Smooth muscle cell (in vitro differentiated cells): ENCODE measurements around the gene SLC27A3. TPM values are rescaled to one million over a fixed set of nuclear protein-coding genes. Genes with fewer than 3 reads are reported as not detected.

Experiments
- DNase-seq: peaks from one replicate; lab custom pipeline; 2025; ENCODE audit not compliant: unreplicated experiment; lab: John Stamatoyannopoulos, UW
- H2AFZ ChIP-seq: fragments of 200-600 bp; sonication (generic); 2 replicates; pipeline ENCODE4 v1.6.0; 2016; ENCODE audit warnings: antibody characterized with exemption, low read depth, mild to moderate bottlenecking
- H3F3A ChIP-seq: fragments of 200-600 bp; sonication (generic); 2 replicates; pipeline ENCODE4 v1.6.0; 2017; ENCODE audit warnings: antibody characterized with exemption, low read depth
- H3K27ac ChIP-seq: fragments of 200-600 bp; sonication (generic); 2 replicates; pipeline ENCODE4 v1.5.1; 2016; ENCODE audit warnings: low read depth, mild to moderate bottlenecking
- H3K27me3 ChIP-seq: fragments of 200-600 bp; sonication (generic); 2 replicates; pipeline ENCODE4 v1.6.1; 2016; ENCODE audit warnings: low read depth, mild to moderate bottlenecking
- H3K36me3 ChIP-seq: fragments of 200-600 bp; sonication (generic); 2 replicates; pipeline ENCODE4 v1.5.1; 2016; ENCODE audit warnings: low read depth
- H3K4me1 ChIP-seq: fragments of 200-600 bp; sonication (generic); 2 replicates; pipeline ENCODE4 v1.5.1; 2016; ENCODE audit warnings: low read depth
- H3K4me2 ChIP-seq: fragments of 200-600 bp; sonication (generic); 2 replicates; pipeline ENCODE4 v1.6.0; 2016; ENCODE audit warnings: mild to moderate bottlenecking
- H3K4me3 ChIP-seq: fragments of 200-600 bp; sonication (generic); 2 replicates; pipeline ENCODE4 v1.5.1; 2016; ENCODE audit warnings: mild to moderate bottlenecking
- H3K79me2 ChIP-seq: fragments of 200-600 bp; sonication (generic); 2 replicates; pipeline ENCODE4 v1.6.0; 2016; ENCODE audit warnings: low read depth, mild to moderate bottlenecking
- H3K9ac ChIP-seq: fragments of 200-600 bp; sonication (generic); 2 replicates; pipeline ENCODE4 v1.6.0; 2016; ENCODE audit warnings: low read depth
- H3K9me3 ChIP-seq: fragments of 200-600 bp; sonication (generic); replicated peaks from 2 replicates; pipeline ENCODE4 v1.5.1; 2016; ENCODE audit warnings: low read depth
- H4K20me1 ChIP-seq: fragments of 200-600 bp; sonication (generic); 2 replicates; pipeline ENCODE4 v1.6.0; 2016; ENCODE audit warnings: low read depth
- CTCF ChIP-seq: fragments of 200-600 bp; sonication (generic); IDR thresholded peaks from 2 replicates; pipeline ENCODE4 v1.5.1; 2017; ENCODE audit warnings: borderline replicate concordance, mild to moderate bottlenecking, antibody characterized with exemption; ENCODE audit not compliant: insufficient read depth, poor library complexity, severe bottlenecking
- WGBS: methylation state at CpG from one replicate; pipeline ENCODE4 v1.1.7; 2016; ENCODE audit warnings: low lambda C conversion rate; 5-methylcytosine and 5-hydroxymethylcytosine counted together
- polyA plus RNA-seq: library from polyadenylated mRNA; unstranded; fragments of >200 nt; fragmentation: Nextera tagmentation; extraction: Ambion mirVana; gene quantifications from 2 replicates; pipeline ENCODE4 v1.2.1, GENCODE V29; 2016
- total RNA-seq: library from RNA; depleted of rRNA; stranded (reverse); fragments of >200 nt; gene quantifications from 2 replicates; pipeline ENCODE4 v1.2.3, GENCODE V29; 2014

The SLC27A3 gene
- total and polyA plus RNA-seq, 2 experiments from 2014 or later = 21.3 to 41.0 TPM

GRCh38 chr1:153752072-153752471, 23.1 kb upstream of the SLC27A3 start:
- Histone ChIP-seq H3K36me3 (no peaks in the 10 kb centered on the region), H3K4me1 (no peaks in the 10 kb centered on the region), H3K4me3 (no peak overlapping the region), H3K4me2 (no peak overlapping the region), H3K27me3 (no peaks in the 10 kb centered on the region), H3K79me2 (no peaks in the 10 kb centered on the region), H3K9ac (no peak overlapping the region), H4K20me1 (no peaks in the 10 kb centered on the region), H3F3A (no peaks in the 10 kb centered on the region), H2AFZ (no peak overlapping the region), H3K9me3 (no peaks in the 10 kb centered on the region), H3K27ac (no peak overlapping the region)
- DNase-seq = no peak
- 92% methylated on average over 2 of the region's 2 CpGs for WGBS
- TF ChIP-seq CTCF = no peak

GRCh38 chr1:153752571-153753195, 22.5 kb upstream of the SLC27A3 start:
- Histone ChIP-seq H3K4me2 (no peak overlapping the region), H3K36me3 (no peaks in the 10 kb centered on the region), H3K79me2 (no peaks in the 10 kb centered on the region), H3F3A (no peaks in the 10 kb centered on the region), H3K27me3 (no peaks in the 10 kb centered on the region), H3K27ac (no peak overlapping the region), H3K9ac (no peak overlapping the region), H3K4me1 (no peaks in the 10 kb centered on the region), H2AFZ (no peak overlapping the region), H3K4me3 (no peak overlapping the region), H3K9me3 (no peaks in the 10 kb centered on the region), H4K20me1 (no peaks in the 10 kb centered on the region)
- DNase-seq = no peak
- TF ChIP-seq CTCF = no peak
- 93% methylated on average over 8 of the region's 8 CpGs for WGBS

GRCh38 chr1:153754266-153754665, 20.9 kb upstream of the SLC27A3 start:
- Histone ChIP-seq H3K27me3 (no peaks in the 10 kb centered on the region), H2AFZ (no peak overlapping the region), H3K27ac (no peak overlapping the region), H3K4me3 (no peak overlapping the region), H4K20me1 (no peaks in the 10 kb centered on the region), H3K79me2 (no peaks in the 10 kb centered on the region), H3K4me2 (no peak overlapping the region), H3K9me3 (no peaks in the 10 kb centered on the region), H3K36me3 (no peaks in the 10 kb centered on the region), H3F3A (no peaks in the 10 kb centered on the region), H3K9ac (no peak overlapping the region), H3K4me1 (no peaks in the 10 kb centered on the region)
- DNase-seq = no peak
- WGBS = 100% methylated on average over 2 of the region's 2 CpGs
- no peak for TF ChIP-seq CTCF

GRCh38 chr1:153760440-153760839, 14.8 kb upstream of the SLC27A3 start:
- H4K20me1 ChIP-seq = no peaks in the 10 kb centered on the region
- no peaks in the 10 kb centered on the region for H3K79me2 ChIP-seq
- H3K4me1 ChIP-seq = no peaks in the 10 kb centered on the region
- DNase-seq = no peak
- H3K4me3 ChIP-seq = no peak overlapping the region
- H3K9ac ChIP-seq = no peak overlapping the region
- no peak for TF ChIP-seq CTCF
- no peak overlapping the region for H3K27ac ChIP-seq
- H3K9me3 ChIP-seq = no peaks in the 10 kb centered on the region
- no peaks in the 10 kb centered on the region for H3K27me3 ChIP-seq
- H3K36me3 ChIP-seq = no peaks in the 10 kb centered on the region
- WGBS = 97% methylated on average over 4 of the region's 4 CpGs
- no peak overlapping the region for H2AFZ ChIP-seq
- no peak overlapping the region for H3K4me2 ChIP-seq
- H3F3A ChIP-seq = no peaks in the 10 kb centered on the region
